HL-60/S4 treated with phorbol 12-myristate 13-acetate at 8.2 ng/mL for 4 days and 3 days (cell line): ENCODE results near the gene BCR.

Experiments
- in situ Hi-C: fragments of 300-500 bp; cut with MboI; formaldehyde crosslinking; loops from 2 replicates; pipeline ENCODE4 v1.15.0; 2022; ENCODE audit warnings: low sequenced_read_pairs

Gene BCR

GRCh38 chr22:23190526-23190925 lies 10.2 kb downstream of the BCR start:
- in situ Hi-C loops = no loop called here

DNA sequence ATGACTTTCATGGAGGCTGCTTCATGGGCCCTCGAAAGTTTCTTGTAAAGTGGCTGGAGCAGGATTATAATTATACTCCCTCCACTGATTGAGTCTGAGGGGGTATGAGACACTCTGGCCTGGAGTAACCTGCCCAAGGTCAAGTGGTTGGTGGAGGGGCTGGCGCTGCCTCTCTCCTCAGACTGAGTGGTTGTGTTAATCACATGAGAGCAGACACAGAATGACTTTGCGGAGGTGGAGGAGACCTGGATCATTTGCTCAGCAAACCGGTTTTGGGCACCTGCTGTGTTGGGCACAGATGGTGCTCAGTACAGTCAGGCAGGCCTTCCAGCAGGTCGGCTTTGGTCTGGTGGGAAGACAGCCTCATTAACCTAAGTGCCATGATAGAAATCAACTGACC lies 11.8 kb downstream of the BCR start:
- in situ Hi-C loops = no loop called here

GRCh38 chr22:23192558-23192957 lies 12.2 kb downstream of the BCR start:
- in situ Hi-C loops = no loop called here

DNA sequence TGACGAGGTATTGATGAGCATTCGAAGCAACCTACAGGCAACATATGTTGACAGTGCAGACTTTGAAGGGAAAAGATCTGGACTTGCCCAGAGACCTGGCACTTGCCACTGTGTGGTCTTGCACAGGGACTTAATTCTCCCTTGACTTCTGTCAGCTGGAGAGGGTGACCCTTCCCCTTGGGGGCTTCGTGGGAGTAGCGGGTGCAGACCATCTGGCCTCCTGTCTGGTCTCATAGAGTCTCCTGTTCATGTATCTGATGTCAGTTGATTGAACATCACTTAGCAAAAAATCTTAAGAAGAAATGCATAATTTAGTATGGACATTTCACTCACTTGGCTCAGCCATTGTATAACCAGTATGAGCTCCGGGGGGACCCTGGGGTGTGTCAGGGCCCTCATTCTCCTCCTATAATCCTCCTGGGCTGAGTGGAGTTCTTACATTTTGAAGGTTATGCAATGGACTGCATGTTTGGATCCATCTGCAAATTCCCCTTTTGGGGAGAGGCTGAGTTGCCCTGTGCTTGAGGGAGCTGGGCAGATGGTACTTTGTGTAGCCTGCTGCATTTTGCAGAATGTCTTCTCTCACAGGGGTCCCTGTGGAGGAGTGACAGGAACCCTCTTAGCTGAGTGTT lies 13.0 kb downstream of the BCR start:
- in situ Hi-C loops = no loop called here

- in situ Hi-C loops = no loop called here
These were observed 13.6 kb downstream of the BCR start for GRCh38 chr22:23193882-23194281.

DNA sequence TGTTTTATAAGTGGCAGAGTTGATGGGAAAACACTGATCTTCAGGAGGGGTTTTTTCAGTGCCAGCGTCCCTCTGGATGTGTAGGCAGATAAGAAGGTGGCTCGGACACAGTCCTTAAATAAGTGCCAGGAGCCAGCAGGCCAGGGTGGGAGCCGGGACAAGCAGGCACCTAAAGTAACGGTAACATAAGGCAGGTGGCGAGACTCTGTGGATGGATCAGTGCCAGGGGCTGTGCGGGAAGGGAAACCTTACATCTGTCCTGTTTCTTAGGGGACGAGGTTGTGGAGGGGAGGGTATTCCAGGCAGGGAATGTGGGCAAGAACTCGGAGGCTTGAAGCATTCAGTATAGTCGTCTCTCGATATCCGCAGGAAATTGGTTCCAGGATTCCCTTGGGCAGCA lies 15.9 kb downstream of the BCR start:
- in situ Hi-C loops = no loop called here

- in situ Hi-C loops = no loop called here
These were observed 17.5 kb downstream of the BCR start for GRCh38 chr22:23197836-23198235.

DNA sequence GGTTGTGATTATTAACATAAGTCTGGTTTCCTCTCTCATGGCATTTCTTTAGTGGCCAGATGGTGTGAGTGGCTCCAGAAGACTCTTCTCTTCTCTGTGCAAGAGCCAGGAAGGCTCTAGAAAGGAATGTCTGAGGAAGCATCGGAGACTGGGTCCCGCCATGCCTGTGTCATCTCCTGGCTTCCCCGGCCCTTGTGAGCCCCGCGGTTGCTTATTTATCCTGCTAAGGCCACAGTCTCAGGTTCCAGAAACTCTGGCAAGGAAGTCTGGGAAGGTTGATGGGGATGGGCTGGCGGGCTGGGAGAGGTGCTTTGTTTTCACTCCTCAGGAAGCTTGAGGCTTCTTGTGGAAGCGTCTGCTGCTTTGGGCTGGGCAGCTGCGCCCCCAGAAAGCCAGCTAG lies 18.9 kb downstream of the BCR start:
- in situ Hi-C loops = no loop called here

GRCh38 chr22:23200898-23201297 lies 20.6 kb downstream of the BCR start:
- in situ Hi-C loops = no loop called here

DNA sequence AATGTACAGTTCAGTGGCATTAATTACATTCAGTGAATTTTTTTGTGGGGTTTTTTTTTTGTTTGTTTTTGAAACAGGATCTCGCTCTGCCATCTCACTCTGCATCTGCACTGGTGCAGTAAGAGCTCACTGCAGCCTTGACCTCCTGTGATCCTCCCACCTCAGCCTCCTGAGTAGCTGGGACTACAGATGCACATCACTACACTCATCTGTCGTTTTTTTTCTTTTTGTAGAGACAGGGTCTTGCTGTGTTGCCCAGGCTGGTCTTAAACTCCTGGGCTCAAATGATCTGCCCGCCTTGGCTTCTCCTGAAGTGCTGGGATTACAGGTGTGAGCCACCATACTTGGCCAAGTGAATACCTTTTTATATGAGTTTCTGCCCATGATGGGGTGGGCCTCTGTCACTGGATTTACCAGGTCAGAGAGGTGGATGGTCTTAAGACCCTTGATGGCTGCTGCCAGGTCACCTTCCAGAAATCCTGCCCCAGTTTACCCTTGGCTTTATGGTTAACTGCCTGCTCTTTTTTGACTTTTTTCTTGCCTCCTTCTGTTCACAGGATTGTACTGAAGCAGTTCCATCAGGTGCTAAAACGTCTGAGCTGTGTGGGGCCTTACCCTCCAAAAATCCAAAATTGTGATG lies 22.6 kb downstream of the BCR start:
- in situ Hi-C loops = no loop called here

- in situ Hi-C loops = no loop called here
These were observed 23.3 kb downstream of the BCR start for GRCh38 chr22:23203452-23204124.

- in situ Hi-C loops = no loop called here
These were observed 23.8 kb downstream of the BCR start for GRCh38 chr22:23204125-23204488.

DNA sequence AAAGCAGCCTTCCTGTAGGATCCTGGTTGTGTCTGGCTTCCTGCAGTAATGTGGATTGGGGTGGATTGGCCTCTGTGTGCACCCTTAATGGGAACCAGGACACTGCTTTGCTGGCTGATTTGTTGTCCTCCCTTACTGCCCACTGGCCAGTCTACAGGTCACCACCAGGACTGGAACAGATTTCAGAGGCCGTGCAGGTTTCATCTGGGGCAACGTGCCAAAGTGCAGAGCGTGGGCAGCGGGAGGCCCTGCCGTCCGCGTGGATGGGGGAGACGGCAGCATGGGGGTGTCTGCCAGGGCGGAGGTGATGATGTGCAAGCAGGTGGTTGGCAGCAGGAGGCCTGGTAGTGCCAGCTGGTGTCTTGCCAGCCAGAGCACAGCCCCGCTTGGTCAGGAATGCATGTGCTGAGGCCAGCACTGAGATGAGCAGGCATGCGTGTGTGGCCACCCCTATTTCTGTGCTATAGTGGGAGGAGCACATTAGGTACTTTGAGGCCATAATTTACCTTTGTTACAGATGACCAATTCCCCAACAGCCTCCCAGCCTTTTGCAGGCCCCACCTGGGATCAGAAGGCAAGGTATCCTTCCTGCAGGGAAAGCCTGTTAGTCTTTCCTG lies 24.3 kb downstream of the BCR start:
- in situ Hi-C loops = no loop called here

- in situ Hi-C loops = no loop called here
These were observed 25.2 kb downstream of the BCR start for GRCh38 chr22:23205339-23206049.

- in situ Hi-C loops = no loop called here
These were observed 26.6 kb downstream of the BCR start for GRCh38 chr22:23206915-23207314.

GRCh38 chr22:23207729-23208393 lies 27.6 kb downstream of the BCR start:
- in situ Hi-C loops = no loop called here

DNA sequence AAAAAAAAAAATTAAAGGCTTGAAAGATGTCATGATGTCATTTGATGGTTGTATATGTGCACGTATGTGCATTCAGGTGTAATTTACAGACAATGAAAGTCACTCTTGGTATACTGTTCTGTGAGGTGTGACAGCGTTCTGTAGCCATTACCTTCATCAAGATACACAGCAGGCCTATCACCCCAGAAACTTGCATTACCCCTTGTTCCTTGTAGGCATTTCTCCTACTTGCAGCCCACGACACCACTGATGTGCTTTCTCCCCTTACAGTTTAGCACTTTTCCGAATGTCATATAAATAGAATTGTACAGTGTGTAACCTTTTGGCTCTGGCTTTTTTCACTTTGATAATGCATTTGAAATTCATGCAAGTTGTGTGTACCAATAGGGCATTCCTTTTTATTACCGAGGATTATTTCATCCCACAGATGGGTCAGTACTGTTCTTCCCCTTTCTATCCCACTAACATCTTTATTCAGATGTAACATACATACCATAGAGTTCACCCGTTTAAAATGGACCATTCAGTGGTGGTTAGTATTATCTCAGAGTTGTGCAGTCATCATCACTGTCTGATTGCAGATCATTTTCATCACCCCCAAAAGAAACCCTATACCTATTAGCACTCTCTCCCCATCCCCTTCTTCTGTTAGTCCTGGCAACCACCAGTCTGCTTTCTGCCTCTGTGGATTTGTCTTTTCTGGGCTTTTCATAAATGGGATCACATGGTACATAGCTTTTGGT lies 30.3 kb downstream of the BCR start:
- in situ Hi-C loops = no loop called here

DNA sequence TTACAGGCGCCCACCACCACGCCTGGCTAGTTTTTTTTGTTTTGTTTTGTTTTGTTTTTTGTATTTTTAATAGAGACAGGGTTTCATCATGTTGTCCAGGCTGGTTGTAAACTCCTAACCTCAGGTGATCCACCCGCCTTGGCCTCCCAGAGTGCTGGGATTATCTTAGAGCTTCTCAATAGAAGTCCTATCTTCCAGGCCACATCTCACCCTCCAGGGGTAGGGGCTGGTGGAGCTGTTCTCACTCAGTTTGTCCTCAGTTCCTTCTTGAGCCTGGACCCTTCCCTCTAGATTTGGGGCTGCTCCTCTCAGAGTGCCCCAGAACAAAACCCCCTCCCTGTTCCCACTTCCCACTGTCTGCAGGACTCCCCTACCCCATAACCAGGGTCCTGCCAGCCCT lies 31.3 kb downstream of the BCR start:
- in situ Hi-C loops = no loop called here

DNA sequence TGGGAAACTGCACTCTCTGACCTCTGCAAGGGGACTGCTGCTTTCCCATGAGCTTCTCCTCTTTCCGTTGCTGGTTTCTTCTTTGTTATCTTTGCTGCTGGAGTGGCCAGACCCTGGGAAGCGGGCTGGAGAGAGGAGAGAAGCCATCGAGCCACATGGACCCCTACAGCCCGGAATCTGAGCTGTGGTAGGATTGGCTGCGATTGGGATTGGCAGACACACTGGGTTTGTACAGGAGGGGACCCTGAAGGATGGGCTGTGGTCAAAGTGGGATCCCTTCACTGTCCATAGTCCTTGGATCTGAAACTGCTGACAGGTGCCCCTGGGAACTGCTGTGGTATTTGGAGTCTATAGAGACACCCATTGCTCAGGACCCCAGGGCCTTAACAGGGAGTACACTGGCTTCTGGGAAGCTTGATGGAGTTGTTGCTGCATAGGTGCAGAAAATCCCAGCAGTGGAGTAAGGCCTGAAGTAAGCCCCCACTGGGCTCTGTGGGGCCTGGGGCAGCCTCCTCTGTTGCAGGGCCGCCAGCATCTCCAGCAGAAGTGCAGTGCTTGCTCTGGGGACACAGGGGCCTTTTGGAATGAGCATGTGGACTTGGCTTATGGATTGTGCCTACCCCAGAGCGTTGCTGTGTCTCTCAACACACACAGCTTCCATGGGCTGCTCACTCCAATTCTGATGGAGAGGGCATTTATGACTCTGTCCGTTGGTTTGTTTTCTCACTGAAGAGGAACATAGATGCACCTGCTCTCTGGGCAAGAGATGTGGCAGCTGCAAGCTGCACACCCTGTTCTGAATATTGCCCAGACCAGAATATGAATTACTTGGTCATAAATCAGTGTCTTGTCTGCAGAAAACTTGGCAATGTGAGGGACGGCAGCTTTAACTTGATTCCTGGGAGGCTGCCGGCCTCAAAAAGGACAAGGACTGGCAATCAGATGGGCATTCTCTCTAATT lies 32.0 kb downstream of the BCR start:
- in situ Hi-C loops = no loop called here
